Activated naive CD4-positive, alpha-beta T cell treated with anti-CD3 and anti-CD28 coated beads, Interleukin-2, amount 50 U/mL, for 24 hours (primary cell): ENCODE measurements around the gene GTF2H4.

Experiments used
- H3K27ac Mint-ChIP-seq: one replicate; pipeline ENCODE4 v1.8.0; 2021; ENCODE audit warnings: mild to moderate bottlenecking, mixed read lengths
- H3K27me3 Mint-ChIP-seq: one replicate; pipeline ENCODE4 v1.8.0; 2021; ENCODE audit warnings: mixed read lengths
- H3K36me3 Mint-ChIP-seq: one replicate; pipeline ENCODE4 v1.8.0; 2021; ENCODE audit warnings: mixed read lengths
- H3K4me1 Mint-ChIP-seq: one replicate; pipeline ENCODE4 v1.8.0; 2021; ENCODE audit warnings: mixed read lengths
- H3K4me3 Mint-ChIP-seq: one replicate; pipeline ENCODE4 v1.8.0; 2021; ENCODE audit warnings: mild to moderate bottlenecking, mixed read lengths
- H3K9me3 Mint-ChIP-seq: one replicate; pipeline ENCODE4 v1.8.0; 2021; ENCODE audit warnings: mixed read lengths

GTF2H4 gene

DNA sequence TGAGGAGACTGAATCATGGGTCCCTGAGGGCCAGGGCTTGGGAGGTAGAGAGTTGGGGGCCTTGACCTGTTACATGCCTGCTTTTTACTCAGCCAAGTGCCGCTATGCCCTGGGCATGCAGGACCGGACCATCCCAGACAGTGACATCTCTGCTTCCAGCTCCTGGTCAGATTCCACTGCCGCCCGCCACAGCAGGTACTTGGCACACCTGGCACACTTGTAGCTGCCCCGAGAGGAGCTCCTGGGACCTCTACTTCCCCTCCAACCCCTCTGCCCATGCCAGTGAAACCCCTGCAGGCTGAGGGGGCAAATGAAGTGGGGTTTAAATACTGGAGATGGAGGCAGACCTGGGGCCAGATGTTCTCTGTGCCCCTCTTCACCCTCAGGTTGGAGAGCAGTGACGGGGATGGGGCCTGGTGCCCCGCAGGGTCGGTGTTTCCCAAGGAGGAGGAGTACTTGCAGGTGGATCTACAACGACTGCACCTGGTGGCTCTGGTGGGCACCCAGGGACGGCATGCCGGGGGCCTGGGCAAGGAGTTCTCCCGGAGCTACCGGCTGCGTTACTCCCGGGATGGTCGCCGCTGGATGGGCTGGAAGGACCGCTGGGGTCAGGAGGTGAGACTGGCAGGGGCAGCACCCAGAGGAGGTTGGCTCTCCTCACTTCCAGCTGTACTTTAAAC lies 19.1 kb upstream of the GTF2H4 start:
- Mint-ChIP-seq H3K27me3 (no peaks in the 10 kb centered on the region), H3K4me3 (no peak overlapping the region), H3K27ac (no peak overlapping the region), H3K9me3 (no peaks in the 10 kb centered on the region), H3K36me3 (peaks cover 2% of the 10 kb centered on the region), H3K4me1 (peaks cover 26% of the 10 kb centered on the region)

DNA sequence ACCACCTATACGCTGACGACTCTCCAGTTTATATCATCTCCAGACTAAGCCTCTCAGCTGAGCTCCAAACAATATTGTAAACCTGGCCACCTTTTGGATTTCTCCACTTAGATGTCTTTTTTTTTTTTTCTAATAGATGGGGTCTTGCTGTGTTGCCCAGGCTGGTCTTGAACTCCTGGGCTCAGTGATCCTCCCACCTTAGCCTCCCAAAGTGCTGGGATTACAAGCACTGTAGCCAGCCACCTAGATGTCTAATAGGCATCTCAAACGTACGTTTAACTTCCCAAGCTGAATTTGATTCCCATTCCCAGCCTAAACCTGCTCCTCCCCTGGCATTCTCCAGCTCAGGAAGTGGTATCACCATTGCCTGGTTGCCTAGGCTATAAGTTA lies 18.5 kb upstream of the GTF2H4 start:
- Mint-ChIP-seq H3K9me3 (no peaks in the 10 kb centered on the region), H3K36me3 (peaks cover 4% of the 10 kb centered on the region)

DNA sequence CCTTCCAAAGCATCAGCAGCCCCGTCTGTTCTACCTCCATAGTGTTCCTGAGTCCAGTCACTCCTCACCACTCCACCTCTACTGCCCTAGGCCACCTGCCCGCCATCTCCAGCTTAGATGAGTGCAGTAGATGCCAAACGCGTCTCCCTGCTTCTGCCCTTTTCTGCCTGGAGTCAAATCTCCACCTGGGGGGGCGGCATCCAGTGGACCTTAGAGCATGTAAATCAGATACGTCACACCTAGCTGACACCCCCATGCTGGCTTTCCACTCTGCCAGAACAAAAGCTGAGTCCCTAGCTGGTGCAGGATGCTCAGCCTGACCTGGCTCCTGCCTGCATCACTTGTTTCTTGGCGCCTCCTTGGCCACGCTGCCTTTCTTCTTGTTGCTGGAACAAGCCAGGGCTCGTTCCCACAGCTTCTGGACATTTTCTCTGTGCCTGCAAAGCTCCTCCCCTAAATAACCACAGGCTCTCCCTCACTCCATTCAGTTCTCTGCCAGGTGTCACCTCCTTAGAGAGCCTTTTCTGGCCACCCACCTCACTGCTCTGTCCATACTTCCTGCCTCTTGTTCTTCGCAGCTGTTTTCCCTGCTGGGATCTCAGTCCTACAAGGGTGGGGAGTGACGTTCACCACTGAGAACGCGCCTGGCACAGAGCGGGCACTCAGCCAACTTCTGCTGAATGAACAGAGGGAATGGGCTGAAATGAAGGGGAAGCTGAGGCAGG lies 17.9 kb upstream of the GTF2H4 start:
- Mint-ChIP-seq H3K4me3 (no peak overlapping the region), H3K36me3 (peaks cover 6% of the 10 kb centered on the region), H3K27me3 (no peaks in the 10 kb centered on the region), H3K9me3 (no peaks in the 10 kb centered on the region), H3K27ac (no peak overlapping the region), H3K4me1 (peaks cover 23% of the 10 kb centered on the region)

More for the DNA sequence above, 18.5 kb upstream of the GTF2H4 start:
- H3K27ac Mint-ChIP-seq = no peak overlapping the region
- H3K4me1 Mint-ChIP-seq = peaks cover 26% of the 10 kb centered on the region
- H3K4me3 Mint-ChIP-seq = no peak overlapping the region
- no peaks in the 10 kb centered on the region for H3K27me3 Mint-ChIP-seq

DNA sequence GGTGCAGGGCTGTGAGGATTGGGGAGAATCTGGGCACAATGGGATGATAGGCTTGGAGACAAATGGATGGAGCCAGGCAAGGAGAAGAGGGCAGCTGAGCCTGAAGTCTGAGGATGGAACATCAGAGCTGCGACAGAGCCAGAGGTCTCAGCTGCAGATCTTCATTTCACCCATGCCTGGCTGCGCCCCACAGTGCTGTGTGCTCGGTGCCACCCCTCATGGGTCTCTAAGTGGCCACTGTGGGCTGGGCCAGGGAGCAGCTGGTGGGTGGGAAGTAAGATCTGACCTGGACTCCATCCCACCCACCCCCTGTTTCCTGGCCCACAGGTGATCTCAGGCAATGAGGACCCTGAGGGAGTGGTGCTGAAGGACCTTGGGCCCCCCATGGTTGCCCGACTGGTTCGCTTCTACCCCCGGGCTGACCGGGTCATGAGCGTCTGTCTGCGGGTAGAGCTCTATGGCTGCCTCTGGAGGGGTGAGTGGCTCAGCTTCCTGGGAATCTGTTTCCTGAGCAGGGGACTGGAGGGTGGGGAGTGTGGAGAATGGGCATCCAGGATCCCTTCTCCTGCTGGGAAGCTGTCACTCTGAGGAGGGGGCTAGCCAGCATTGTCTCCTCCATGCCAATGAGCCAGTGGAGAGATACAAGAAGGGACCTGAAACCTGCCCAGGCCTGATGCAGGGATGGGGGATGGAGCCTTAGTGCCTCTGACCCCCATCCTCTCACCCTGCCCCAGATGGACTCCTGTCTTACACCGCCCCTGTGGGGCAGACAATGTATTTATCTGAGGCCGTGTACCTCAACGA lies 17.2 kb upstream of the GTF2H4 start:
- Mint-ChIP-seq H3K27ac (no peak overlapping the region), H3K9me3 (no peaks in the 10 kb centered on the region), H3K4me1 (peaks cover 15% of the 10 kb centered on the region), H3K27me3 (no peaks in the 10 kb centered on the region), H3K36me3 (peaks cover 6% of the 10 kb centered on the region), H3K4me3 (no peak overlapping the region)

DNA sequence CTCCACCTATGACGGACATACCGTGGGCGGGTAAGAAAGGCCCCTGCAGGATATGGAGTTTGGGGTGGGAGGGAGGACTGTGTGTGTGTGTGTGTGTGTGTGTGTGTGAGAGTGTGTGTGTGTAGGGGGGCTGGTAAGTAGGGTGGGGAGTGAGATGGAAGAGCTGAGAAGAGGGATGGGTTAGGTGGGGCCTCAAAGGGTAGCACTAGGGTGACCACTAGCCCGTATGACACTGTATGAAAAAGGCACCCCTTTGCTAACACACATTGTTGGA lies 16.6 kb upstream of the GTF2H4 start:
- no peak overlapping the region for H3K4me3 Mint-ChIP-seq
- peaks cover 6% of the 10 kb centered on the region for H3K36me3 Mint-ChIP-seq
- H3K27me3 Mint-ChIP-seq = no peaks in the 10 kb centered on the region
- H3K4me1 Mint-ChIP-seq = peaks cover 10% of the 10 kb centered on the region
- no peaks in the 10 kb centered on the region for H3K9me3 Mint-ChIP-seq
- H3K27ac Mint-ChIP-seq = no peak overlapping the region

DNA sequence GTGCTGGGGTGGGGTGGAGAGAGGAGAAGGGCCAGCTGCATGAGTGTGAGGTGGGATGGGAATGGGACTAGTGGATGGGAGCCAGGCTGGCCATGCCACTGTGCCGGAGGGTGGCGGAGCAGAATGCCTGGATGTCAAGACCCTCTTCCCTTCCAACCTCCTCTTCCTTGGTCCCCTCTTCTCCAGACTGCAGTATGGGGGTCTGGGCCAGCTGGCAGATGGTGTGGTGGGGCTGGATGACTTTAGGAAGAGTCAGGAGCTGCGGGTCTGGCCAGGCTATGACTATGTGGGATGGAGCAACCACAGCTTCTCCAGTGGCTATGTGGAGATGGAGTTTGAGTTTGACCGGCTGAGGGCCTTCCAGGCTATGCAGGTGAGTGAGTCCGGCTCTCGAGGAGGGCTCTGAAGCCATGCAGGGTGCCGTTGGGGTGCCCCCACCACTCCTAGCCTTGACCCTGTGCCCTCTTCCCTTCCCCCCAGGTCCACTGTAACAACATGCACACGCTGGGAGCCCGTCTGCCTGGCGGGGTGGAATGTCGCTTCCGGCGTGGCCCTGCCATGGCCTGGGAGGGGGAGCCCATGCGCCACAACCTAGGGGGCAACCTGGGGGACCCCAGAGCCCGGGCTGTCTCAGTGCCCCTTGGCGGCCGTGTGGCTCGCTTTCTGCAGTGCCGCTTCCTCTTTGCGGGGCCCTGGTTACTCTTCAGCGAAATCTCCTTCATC lies 16.0 kb upstream of the GTF2H4 start:
- Mint-ChIP-seq H3K36me3 (peaks cover 6% of the 10 kb centered on the region), H3K4me1 (peaks cover 4% of the 10 kb centered on the region), H3K4me3 (no peak overlapping the region), H3K27ac (no peak overlapping the region), H3K27me3 (no peaks in the 10 kb centered on the region), H3K9me3 (no peaks in the 10 kb centered on the region)

DNA sequence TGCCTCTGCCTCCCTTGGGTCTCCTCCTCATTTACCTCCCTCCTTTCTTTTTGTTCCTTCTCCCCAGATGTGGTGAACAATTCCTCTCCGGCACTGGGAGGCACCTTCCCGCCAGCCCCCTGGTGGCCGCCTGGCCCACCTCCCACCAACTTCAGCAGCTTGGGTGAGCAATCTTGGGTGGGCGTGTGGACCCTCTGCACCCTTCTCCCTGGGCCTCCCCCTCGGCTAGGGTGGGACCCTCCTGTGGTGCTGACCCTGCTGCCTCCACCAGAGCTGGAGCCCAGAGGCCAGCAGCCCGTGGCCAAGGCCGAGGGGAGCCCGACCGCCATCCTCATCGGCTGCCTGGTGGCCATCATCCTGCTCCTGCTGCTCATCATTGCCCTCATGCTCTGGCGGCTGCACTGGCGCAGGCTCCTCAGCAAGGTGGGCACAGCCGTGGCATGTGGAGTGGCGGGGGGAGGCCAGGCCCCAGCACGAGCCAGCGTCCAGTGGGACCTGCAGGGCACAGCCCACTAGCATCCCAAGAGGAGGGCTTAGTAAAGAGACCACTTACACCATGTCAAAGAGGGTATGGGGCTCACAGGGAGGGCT lies 14.9 kb upstream of the GTF2H4 start:
- no peak overlapping the region for H3K4me3 Mint-ChIP-seq
- H3K27ac Mint-ChIP-seq = peak overlapping the region; percentile 19
- no peaks in the 10 kb centered on the region for H3K27me3 Mint-ChIP-seq
- H3K36me3 Mint-ChIP-seq = peaks cover 6% of the 10 kb centered on the region
- H3K4me1 Mint-ChIP-seq = peaks cover 3% of the 10 kb centered on the region
- H3K9me3 Mint-ChIP-seq = no peaks in the 10 kb centered on the region

DNA sequence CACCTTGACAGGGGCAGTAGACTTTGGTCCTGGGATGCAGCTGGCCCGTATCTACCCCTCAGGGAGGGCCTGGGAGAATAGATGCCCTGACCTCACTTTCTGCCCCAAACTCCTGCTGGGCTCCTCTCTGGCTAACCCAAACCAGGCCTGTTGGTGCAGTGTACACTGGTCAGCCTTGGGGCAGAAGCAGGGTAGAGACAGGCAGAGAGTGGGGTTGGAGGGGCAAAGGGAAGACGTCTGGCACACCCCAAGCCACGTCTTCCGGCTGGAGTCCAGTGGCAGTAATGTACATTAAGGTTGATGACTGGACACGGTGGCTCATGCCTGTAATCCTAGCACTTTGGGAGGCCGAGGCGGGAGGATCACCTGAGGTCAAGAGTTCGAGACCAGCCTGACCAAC lies 14.3 kb upstream of the GTF2H4 start:
- no peak overlapping the region for H3K4me3 Mint-ChIP-seq
- H3K36me3 Mint-ChIP-seq = peaks cover 8% of the 10 kb centered on the region
- H3K4me1 Mint-ChIP-seq = no peaks in the 10 kb centered on the region
- H3K9me3 Mint-ChIP-seq = no peaks in the 10 kb centered on the region
- no peak overlapping the region for H3K27ac Mint-ChIP-seq
- H3K27me3 Mint-ChIP-seq = no peaks in the 10 kb centered on the region

DNA sequence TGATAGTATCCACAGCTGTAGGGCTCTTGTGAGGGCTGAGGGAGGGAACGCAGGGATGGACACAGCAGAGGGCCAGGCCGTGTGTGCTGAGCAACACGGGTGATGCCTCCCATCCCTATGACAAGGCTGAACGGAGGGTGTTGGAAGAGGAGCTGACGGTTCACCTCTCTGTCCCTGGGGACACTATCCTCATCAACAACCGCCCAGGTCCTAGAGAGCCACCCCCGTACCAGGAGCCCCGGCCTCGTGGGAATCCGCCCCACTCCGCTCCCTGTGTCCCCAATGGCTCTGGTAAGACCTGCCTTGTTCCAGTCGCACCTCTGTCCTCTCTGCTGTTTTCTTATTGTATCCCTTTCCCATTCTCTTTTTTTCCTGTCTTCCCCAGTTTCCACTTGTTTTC lies 13.6 kb upstream of the GTF2H4 start:
- H3K9me3 Mint-ChIP-seq = no peaks in the 10 kb centered on the region
- H3K4me3 Mint-ChIP-seq = no peak overlapping the region
- H3K27me3 Mint-ChIP-seq = no peaks in the 10 kb centered on the region
- no peaks in the 10 kb centered on the region for H3K4me1 Mint-ChIP-seq
- H3K27ac Mint-ChIP-seq = no peak overlapping the region
- peaks cover 9% of the 10 kb centered on the region for H3K36me3 Mint-ChIP-seq

DNA sequence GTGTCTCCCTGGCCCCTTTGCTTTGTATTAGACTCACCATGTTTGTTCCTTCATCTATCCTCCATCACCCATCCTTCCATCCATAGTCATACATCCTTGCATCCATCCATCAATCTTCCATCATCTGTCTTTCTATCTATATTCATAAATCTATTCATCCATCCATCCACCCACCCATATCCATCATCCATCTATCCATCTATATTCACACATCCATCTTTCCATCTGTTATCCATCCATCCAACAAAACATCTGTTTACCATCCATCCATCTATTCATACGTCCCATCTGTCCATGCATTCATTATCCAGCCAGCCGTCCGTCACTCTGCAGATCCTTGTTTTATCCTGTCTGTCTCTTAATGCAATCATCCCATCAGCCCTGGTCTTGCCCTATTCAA lies 13.1 kb upstream of the GTF2H4 start:
- Mint-ChIP-seq H3K4me3 (no peak overlapping the region), H3K4me1 (no peaks in the 10 kb centered on the region), H3K9me3 (no peaks in the 10 kb centered on the region), H3K27me3 (no peaks in the 10 kb centered on the region), H3K36me3 (peaks cover 9% of the 10 kb centered on the region), H3K27ac (no peak overlapping the region)

DNA sequence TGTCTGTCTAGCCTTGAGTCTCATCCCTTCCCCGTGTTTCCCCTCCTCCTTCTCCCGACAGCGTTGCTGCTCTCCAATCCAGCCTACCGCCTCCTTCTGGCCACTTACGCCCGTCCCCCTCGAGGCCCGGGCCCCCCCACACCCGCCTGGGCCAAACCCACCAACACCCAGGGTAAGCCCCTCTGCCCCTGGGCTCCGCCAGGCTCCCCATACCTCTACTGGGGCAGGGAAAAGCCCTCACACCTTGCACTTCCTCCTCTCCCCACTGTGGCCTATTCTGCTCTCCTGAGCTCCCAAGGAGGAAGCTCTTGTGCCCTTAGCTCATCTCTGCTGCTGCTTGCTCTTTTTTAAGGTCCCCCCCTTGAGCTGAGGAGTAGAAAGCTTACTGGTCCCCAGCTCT lies 12.7 kb upstream of the GTF2H4 start:
- Mint-ChIP-seq H3K4me1 (no peaks in the 10 kb centered on the region), H3K9me3 (no peaks in the 10 kb centered on the region), H3K27me3 (no peaks in the 10 kb centered on the region), H3K4me3 (no peak overlapping the region), H3K36me3 (peaks cover 11% of the 10 kb centered on the region), H3K27ac (no peak overlapping the region)

DNA sequence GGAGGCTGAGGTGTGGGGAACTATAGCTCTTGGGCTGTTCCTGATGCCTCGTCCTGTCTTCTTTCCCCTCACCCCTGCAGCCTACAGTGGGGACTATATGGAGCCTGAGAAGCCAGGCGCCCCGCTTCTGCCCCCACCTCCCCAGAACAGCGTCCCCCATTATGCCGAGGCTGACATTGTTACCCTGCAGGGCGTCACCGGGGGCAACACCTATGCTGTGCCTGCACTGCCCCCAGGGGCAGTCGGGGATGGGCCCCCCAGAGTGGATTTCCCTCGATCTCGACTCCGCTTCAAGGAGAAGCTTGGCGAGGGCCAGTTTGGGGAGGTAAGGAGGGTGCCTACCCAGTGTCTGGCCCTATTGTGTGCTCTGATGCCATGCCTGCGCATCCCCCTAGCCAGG lies 11.5 kb upstream of the GTF2H4 start:
- no peaks in the 10 kb centered on the region for H3K27me3 Mint-ChIP-seq
- H3K4me3 Mint-ChIP-seq = no peak overlapping the region
- no peaks in the 10 kb centered on the region for H3K9me3 Mint-ChIP-seq
- H3K4me1 Mint-ChIP-seq = no peaks in the 10 kb centered on the region
- peak overlapping the region; percentile 6 for H3K27ac Mint-ChIP-seq
- H3K36me3 Mint-ChIP-seq = peaks cover 11% of the 10 kb centered on the region

DNA sequence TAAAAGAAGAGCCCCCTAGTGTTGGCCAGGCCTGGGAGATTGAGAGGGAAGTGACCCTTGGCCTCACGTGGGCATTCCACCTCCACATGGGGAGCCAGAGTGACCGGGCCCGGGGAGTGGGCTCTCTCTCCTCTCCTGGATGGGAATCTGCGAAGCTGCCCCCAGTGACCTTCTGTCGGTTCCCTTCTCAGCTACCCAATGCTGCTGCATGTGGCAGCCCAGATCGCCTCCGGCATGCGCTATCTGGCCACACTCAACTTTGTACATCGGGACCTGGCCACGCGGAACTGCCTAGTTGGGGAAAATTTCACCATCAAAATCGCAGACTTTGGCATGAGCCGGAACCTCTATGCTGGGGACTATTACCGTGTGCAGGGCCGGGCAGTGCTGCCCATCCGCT lies 10.1 kb upstream of the GTF2H4 start:
- no peak overlapping the region for H3K4me3 Mint-ChIP-seq
- H3K4me1 Mint-ChIP-seq = no peaks in the 10 kb centered on the region
- H3K27me3 Mint-ChIP-seq = no peaks in the 10 kb centered on the region
- peaks cover 9% of the 10 kb centered on the region for H3K36me3 Mint-ChIP-seq
- H3K9me3 Mint-ChIP-seq = no peaks in the 10 kb centered on the region
- no peak overlapping the region for H3K27ac Mint-ChIP-seq

DNA sequence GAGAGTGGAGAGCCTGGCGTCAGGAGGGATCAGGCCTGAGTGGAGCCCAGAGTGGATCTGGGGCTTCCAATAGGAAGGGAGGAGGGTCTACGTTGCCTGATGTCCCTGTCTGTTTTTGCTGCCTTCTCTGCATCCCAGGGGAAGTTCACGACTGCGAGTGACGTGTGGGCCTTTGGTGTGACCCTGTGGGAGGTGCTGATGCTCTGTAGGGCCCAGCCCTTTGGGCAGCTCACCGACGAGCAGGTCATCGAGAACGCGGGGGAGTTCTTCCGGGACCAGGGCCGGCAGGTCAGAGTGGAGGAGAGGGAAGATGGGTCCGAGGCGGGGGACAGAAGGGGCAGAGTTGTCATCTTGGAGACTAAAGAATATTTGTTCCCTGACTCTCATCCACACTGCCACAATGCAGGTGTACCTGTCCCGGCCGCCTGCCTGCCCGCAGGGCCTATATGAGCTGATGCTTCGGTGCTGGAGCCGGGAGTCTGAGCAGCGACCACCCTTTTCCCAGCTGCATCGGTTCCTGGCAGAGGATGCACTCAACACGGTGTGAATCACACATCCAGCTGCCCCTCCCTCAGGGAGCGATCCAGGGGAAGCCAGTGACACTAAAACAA lies 9.2 kb upstream of the GTF2H4 start:
- H3K4me3 Mint-ChIP-seq = no peak overlapping the region

DNA sequence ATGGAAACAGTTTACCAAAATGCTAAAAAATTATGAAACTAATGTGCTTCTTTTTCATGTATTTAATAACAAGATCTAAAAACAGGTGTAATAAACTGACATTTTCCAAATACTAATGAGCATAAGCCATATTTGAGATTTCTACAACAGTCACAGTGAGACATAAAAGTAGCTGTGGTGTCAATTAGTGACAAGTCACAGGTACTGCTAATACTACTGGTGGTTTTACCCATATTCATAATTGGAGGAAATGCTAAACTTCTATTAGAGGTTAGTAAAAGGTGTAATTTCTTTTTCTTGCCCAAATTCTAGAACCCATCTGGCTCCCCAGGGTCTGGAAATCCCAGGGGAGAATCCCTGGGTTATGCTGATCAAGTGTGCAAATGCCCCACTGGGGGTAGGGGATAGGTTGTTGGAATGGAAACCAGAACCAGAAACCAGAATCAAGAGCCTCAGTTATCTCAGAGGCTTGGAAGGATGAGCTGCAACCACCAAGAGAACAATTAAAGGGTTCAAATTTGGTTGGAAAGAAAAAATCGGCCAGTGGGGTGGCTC lies 7.1 kb upstream of the GTF2H4 start:
- H3K36me3 Mint-ChIP-seq = peaks cover 4% of the 10 kb centered on the region
- no peaks in the 10 kb centered on the region for H3K4me1 Mint-ChIP-seq
- no peak overlapping the region for H3K4me3 Mint-ChIP-seq
- no peaks in the 10 kb centered on the region for H3K27me3 Mint-ChIP-seq
- no peaks in the 10 kb centered on the region for H3K9me3 Mint-ChIP-seq
- no peak overlapping the region for H3K27ac Mint-ChIP-seq

More for the DNA sequence above, 9.2 kb upstream of the GTF2H4 start:
- no peak overlapping the region for H3K27ac Mint-ChIP-seq
- H3K27me3 Mint-ChIP-seq = no peaks in the 10 kb centered on the region
- no peaks in the 10 kb centered on the region for H3K4me1 Mint-ChIP-seq
- H3K9me3 Mint-ChIP-seq = no peaks in the 10 kb centered on the region
- H3K36me3 Mint-ChIP-seq = peaks cover 9% of the 10 kb centered on the region
